HG02763 (cell line): ENCODE measurements around the gene COX10.
"Not testable (repeated sequence)": the region's sequence is repeated elsewhere in the genome, so short reads cannot be mapped to it uniquely, and the experiment has no call there.

ENCODE experiments used
- ATAC-seq: cut with Tn5 transposase; IDR thresholded peaks from one replicate; pipeline ENCODE4 v1.9.1; 2021; ENCODE audit warnings: mild to moderate bottlenecking, moderate library complexity; ENCODE audit not compliant: unreplicated experiment

COX10 gene

GRCh38 chr17:14201988-14202380, 132.7 kb downstream of the COX10 start:
- ATAC-seq = no peak

- no peak for ATAC-seq
These were observed 133.3 kb downstream of the COX10 start for GRCh38 chr17:14202388-14203166.

GRCh38 chr17:14203388-14203787, 134.1 kb downstream of the COX10 start:
- ATAC-seq = no peak

GRCh38 chr17:14204084-14204483, 134.8 kb downstream of the COX10 start:
- no peak for ATAC-seq

GRCh38 chr17:14204546-14204945, 135.2 kb downstream of the COX10 start:
- ATAC-seq = no peak

- ATAC-seq = no peak
These were observed 136.1 kb downstream of the COX10 start for GRCh38 chr17:14205380-14205779.

- ATAC-seq = no peak
These were observed 136.7 kb downstream of the COX10 start for GRCh38 chr17:14205992-14206461.

GRCh38 chr17:14206891-14207290, 137.6 kb downstream of the COX10 start:
- no peak for ATAC-seq

GRCh38 chr17:14207791-14208190, 138.5 kb downstream of the COX10 start:
- ATAC-seq = no peak

GRCh38 chr17:14209215-14209614, 139.9 kb downstream of the COX10 start:
- no peak for ATAC-seq

- ATAC-seq = no peak
These were observed 141.9 kb downstream of the COX10 start for GRCh38 chr17:14211246-14211645.

GRCh38 chr17:14211801-14212200, 142.5 kb downstream of the COX10 start:
- no peak for ATAC-seq

- ATAC-seq = no peak
These were observed 143.1 kb downstream of the COX10 start for GRCh38 chr17:14212401-14212800.

GRCh38 chr17:14214271-14214670, 145.0 kb downstream of the COX10 start:
- no peak for ATAC-seq

GRCh38 chr17:14222611-14223010, 153.3 kb downstream of the COX10 start:
- no peak for ATAC-seq

- ATAC-seq = no peak
These were observed 156.1 kb downstream of the COX10 start for GRCh38 chr17:14225254-14225980.

- no peak for ATAC-seq
These were observed 157.7 kb downstream of the COX10 start for GRCh38 chr17:14227052-14227451.

- no peak for ATAC-seq
These were observed 159.6 kb downstream of the COX10 start for GRCh38 chr17:14228903-14229302.

- ATAC-seq = not testable (repeated sequence)
These were observed 161.9 kb downstream of the COX10 start for GRCh38 chr17:14231187-14231586.

- ATAC-seq = not testable (repeated sequence)
These were observed 165.7 kb downstream of the COX10 start for GRCh38 chr17:14235047-14235446.

GRCh38 chr17:14236032-14236431, 166.7 kb downstream of the COX10 start:
- not testable (repeated sequence) for ATAC-seq

GRCh38 chr17:14236762-14237161, 167.5 kb downstream of the COX10 start, which contains the start of gene CDRT15:
CDRT15 (minus strand) TSS chr17:14236862; CDS start chr17:14236833, 29 bp downstream.
- not testable (repeated sequence) for ATAC-seq
